SK-N-SH treated with all-trans-retinoic acid at 6 μM for 48 hours (cell line): ENCODE measurements around the gene ETNK2.

Experiments
- CREB5 ChIP-seq: fragments of 250-450 bp; sonication (Bioruptor Pico); IDR thresholded peaks from 2 replicates; pipeline ENCODE4 v1.5.1; 2020; ENCODE audit warnings: low read depth, mild to moderate bottlenecking, moderate library complexity
- CSDC2 ChIP-seq: fragments of 250-450 bp; sonication (Bioruptor Pico); IDR thresholded peaks from 2 replicates; pipeline ENCODE4 v1.5.0; 2020; ENCODE audit warnings: mild to moderate bottlenecking, moderate library complexity
- PATZ1 ChIP-seq: fragments of 250-450 bp; sonication (Bioruptor Pico); IDR thresholded peaks from 2 replicates; pipeline ENCODE4 v1.8.0; 2020; ENCODE audit warnings: mild to moderate bottlenecking, moderate library complexity, borderline replicate concordance
- ZFP30 ChIP-seq: fragments of 450-650 bp; formaldehyde crosslinking; IDR thresholded peaks from 2 replicates; pipeline ENCODE4 v1.5.0; 2022; ENCODE audit warnings: mild to moderate bottlenecking, moderate library complexity

GRCh38 chr1:204196068-204196795 is 44.4 kb upstream of the ETNK2 start, which contains the start of gene KISS1:
- TF ChIP-seq CSDC2 (CRISPR knock-in tag) = no peak
- TF ChIP-seq ZFP30 (CRISPR knock-in tag) = no peak
- TF ChIP-seq PATZ1 (CRISPR knock-in tag) = no peak
- TF ChIP-seq CREB5 (CRISPR knock-in tag) = no peak
